Stimulated activated CD8-positive, alpha-beta memory T cell treated with anti-CD3 and anti-CD28 coated beads, Interleukin-2, amount 100 ng/mL, for 1 hour (primary cell): Measurements from ENCODE around the gene CEP44.
"Not testable (repeated sequence)": the region's sequence is repeated elsewhere in the genome, so short reads cannot be mapped to it uniquely, and the experiment has no call there.

Source experiments
- DNase-seq, 2 donors: peaks; one replicate each; pipeline ENCODE4 v3.0.0-alpha.2; 2020; ENCODE audit warnings: low read depth in 2 of 2

Gene CEP44, protein sequence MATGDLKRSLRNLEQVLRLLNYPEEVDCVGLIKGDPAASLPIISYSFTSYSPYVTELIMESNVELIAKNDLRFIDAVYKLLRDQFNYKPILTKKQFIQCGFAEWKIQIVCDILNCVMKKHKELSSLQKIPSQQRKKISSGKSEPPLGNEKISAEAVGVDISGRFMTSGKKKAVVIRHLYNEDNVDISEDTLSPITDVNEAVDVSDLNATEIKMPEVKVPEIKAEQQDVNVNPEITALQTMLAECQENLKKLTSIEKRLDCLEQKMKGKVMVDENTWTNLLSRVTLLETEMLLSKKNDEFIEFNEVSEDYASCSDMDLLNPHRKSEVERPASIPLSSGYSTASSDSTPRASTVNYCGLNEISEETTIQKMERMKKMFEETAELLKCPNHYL

DNA sequence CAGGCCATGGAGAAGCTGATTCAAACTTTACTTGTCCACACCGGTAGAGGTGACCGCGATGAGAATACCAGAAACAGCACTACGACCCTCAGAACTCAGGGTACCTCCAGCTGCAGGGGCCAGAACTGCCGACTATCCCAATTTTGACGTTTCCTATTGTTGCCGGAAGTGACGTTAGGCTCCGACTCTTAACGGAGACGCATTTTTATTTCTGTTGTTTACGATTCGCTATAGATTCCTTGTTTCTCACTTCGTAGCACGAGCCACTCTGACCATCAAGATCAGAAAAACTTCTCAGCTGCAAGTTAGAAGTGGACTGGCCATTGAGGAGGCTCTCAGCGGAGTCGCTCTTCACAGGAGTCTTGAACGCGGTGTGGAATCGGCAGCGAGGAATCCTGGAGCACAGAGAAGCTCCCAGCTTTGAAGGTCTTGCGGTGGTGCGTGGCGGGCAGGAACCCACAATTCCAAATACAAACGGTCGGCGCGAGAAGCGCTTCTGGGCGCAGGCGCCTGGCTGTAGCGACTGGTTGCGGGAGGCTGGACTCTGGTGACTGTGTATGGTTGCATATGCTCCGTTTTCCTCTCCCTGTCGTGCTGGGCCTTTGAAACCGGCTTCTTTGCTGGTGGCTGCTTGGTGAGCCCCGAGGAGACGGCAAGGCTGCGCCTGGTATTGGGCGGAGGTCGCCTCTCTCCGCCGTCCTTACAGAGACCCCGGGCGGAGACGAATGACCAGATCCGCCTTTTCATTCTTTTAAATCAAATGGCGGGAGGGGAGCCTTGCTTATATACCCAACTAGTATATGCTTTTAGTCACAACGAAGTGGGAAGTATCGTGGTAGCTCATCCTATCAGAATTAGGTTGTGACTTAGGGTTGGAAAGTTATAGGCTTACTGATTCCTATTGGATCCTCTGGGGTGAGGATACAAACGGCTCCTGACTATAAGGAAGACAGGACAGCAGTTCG lies at the start of gene CEP44, which contains the start of gene FBXO8:
Gene CEP44 (plus strand): TSS at position 405 of the 965 bp plus-strand sequence. CDS start 15,211 bp downstream, outside the sequence.
Gene FBXO8 (minus strand): TSS at position 161 of the 965 bp plus-strand sequence. CDS start 20,575 bp downstream, outside the sequence.
- DNase-seq, result peak; percentile 27 to 35

DNA sequence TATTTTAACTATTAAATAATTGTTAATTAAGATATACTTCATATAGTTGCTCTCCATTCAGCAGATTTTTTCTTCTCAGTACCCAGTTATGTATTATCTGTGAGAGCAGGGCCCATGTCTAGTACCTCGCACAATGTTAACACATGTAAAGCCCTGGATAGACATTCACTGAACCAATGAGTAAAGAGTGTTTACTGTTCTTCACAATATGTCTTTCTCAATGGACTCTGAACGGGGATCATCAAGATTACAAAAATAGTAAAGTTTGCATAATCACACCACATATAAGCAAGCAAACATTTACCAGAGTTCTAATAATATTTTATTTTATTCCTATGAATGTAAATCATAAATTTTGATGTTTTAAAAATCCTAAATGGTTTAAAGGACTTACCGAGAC lies 47.4 kb upstream of the CEP44 start:
- no peak for DNase-seq

DNA sequence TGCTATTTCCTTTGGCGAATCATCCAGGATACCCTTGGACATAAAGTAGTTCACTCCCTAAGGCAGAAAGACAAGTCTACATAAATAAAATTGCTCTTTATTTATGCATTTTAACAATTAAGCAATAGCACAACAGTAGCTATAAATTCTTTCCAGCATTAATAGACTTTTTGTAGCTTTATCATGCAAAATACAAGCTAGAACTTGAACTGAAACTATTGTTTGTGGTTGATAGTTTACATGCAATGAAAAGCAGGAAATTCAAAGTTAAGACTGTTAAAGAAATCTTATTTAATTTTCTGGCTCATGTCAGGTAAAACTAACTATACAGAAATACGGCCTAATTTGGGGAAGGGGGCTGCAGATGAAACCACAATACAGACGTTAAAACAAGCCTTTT lies 42.5 kb upstream of the CEP44 start:
- DNase-seq, result no peak

DNA sequence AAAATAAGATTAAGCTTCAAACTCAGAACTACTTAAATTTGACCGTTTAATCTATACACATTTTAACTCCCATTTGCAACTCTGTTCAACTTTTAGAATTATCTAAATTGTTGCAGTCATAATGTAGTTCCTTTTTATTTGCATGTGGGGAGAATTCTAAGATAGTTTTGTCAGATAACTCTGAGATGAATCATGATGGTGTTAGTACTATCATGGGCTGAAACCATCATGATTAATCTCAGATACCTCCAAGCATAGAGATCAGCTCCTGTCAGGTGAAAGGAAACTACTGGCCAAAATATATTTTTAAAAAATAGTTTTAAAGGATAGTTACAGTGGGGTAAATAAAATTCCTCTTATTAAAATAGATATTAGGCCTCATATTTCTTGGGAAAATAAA lies 39.3 kb upstream of the CEP44 start:
- DNase-seq, result no peak

- DNase-seq, result no peak
Measured at GRCh38 chr4:174245714-174246113, 38.0 kb upstream of the CEP44 start.

GRCh38 chr4:174248407-174248806 lies 35.3 kb upstream of the CEP44 start:
- DNase-seq, result no peak

- DNase-seq, result no peak
Measured at GRCh38 chr4:174252412-174252811, 31.3 kb upstream of the CEP44 start.

DNA sequence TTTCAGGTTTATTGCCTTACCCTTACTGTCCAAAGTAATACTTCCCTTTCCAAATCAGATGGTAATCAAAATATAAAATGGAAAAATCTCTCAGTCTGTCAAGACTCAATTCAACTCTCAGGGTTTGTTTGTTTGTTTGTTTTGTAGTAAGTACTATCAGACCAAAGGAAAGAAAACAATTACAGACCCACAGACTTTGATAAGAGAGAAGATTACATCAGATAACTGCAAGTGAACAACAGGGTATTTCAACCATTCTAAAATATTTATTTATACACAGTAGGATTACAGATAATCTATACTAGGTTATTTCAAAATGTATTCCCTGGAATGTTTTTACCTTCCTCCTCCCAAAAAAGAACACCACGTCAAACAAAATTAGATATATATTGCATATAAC lies 29.1 kb upstream of the CEP44 start:
- no peak for DNase-seq

GRCh38 chr4:174255374-174255773 lies 28.3 kb upstream of the CEP44 start:
- DNase-seq, result no peak

DNA sequence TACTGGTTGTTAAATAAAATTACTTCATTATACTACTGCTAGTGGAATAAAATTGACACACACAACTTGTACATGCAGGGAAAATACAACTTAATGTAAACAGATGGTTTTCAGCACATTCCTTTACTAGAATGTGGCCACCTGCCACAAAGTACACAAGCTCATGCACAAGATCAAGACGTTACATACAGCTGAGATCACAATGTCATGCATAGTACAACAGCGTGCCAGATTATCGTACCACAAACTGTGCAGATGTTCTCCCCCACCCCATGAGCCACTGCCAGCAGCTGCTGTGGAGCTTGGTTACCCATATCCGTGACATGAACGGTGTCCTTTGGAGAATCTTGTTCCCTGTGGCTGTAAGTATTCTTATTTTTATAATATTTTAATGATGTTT lies 27.9 kb upstream of the CEP44 start:
- DNase-seq, result no peak

DNA sequence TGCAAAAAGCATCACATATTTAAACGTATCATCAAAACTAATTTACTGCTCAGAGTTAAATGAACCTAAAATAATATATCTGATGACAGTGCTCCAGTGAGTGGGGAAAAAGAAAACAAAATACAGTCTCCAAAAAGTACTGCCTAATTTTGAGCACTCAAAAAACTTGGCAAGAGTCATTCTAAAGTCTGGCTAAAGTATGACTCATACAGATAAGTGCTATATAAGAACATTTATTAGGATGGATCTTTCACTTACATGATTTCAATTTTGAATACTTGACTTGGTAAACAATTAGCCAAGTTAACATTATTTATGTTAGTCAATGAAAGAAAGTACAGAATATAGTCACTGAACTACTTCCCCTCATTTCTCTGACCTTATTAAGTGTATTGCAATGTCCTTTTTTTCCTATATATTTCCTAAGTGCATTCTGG lies 27.4 kb upstream of the CEP44 start:
- DNase-seq, result no peak

DNA sequence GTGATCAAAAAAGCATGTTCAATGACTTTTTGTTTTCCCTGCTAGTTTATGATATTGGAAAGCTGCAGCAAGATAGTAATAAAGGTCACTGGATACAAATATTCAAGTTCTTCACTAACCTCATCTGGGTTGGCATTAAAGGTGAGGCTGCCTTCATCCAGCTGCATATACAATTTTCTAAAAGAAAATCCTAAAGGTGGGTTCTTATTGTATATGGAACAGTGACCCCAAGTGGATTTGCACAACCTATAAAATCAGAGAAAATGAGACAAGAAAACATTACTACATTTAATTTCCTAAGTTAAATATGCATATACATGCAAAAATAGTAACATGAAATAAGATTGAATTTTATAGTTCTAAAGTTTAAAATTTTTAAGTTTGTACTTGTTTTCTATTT lies 24.1 kb upstream of the CEP44 start:
- no peak for DNase-seq

GRCh38 chr4:174260099-174260498 lies 23.6 kb upstream of the CEP44 start:
- no peak for DNase-seq

- not testable (repeated sequence) for DNase-seq
Measured at GRCh38 chr4:174261432-174261831, 22.3 kb upstream of the CEP44 start.

DNA sequence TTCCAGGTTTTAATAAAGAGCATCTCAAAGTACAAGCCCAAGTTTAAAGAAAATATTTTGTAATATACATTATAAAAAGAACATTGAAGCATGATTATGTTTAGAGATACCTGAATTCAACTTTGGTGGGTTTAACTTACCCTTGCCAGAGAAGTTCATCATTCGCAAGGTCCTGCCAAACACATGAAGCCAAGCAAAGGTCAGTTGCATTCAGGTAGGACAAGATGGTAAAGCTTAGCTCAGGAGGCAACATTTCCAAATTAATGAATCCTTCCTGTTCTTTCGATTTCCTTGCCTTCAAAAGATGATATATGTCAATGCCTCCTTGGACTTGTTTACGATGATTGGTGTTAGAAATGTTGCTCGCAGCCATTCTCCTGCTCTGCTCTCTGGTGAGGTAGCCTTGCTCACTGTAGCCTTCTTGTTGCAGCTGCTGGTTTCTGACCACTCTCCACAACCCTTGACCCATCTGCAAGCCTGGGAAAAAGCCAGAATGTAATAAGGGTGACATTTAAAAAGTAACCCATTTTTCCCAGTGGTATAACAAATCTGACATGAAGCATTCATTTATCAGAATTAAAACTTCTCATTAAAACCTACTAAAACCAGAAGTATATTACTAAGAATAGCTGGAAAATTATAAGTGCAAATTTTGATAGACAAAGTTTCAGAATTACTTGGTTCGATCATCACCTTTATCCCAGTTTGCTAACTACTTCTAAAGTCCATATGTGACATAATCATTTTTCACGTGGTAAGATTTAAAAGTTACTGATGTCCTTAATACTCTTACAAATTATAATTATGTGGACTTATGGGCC lies 20.9 kb upstream of the CEP44 start:
- DNase-seq, result no peak

GRCh38 chr4:174263445-174263736 lies 20.3 kb upstream of the CEP44 start:
- no peak for DNase-seq

GRCh38 chr4:174265916-174266315 lies 17.8 kb upstream of the CEP44 start:
- no peak for DNase-seq

GRCh38 chr4:174266416-174266815 lies 17.3 kb upstream of the CEP44 start:
- no peak for DNase-seq

DNA sequence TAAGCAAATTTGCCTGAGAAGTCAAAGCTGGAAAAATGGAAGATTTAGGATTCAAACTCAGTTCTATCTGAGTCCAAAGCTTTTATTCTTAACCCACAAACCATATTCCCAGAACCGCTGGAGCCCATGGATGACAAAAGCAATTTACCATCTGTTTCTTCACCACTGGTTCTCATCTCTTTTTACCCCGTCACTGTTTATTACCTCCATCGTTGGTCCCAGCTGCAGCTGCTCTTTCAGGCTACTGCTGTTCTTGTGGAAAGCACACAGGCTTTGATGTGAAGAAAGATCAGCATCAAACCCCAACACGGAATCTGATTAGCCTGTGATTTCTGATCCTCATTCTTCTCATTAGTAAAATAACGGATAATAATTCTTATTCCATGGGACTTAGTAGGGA lies 9.8 kb upstream of the CEP44 start:
- no peak for DNase-seq

- DNase-seq, result no peak
Measured at GRCh38 chr4:174274436-174274835, 9.3 kb upstream of the CEP44 start.

GRCh38 chr4:174275101-174275500 lies 8.6 kb upstream of the CEP44 start:
- DNase-seq, result no peak

- DNase-seq, result no peak
Measured at GRCh38 chr4:174277433-174277832, 6.3 kb upstream of the CEP44 start.
